ENCODE results near the gene NSMCE3.

Gene NSMCE3
- total RNA-seq, result 180 reads per million, percentile 91 among the genes with 10 or more reads in this experiment

- peak; percentile 87 for DNase-seq
Measured at GRCh38 chr15:29269485-29270168, at the start of gene NSMCE3. TSS of gene NSMCE3 (minus strand) at chr15:29269822. CDS start at chr15:29269705, 117 bp downstream.

DNA sequence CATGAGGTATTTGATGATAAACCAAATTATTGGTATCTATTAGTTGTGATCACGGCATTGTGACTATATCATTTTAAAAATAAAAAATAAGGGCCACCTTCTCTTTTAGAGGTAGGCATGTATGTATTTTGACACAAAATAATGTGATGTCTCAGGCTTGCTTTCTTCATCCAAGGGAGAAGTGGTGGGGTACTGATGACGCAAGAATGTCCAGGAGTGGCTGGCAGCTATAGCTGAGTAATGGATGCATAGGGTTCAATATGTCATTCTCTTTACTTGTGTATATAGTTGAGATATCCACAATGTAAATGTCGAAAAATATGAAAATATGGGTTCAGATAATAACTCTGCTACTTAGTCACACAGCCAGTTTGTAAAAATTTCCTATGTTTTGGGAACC is 46.8 kb upstream of the NSMCE3 start:
- no peak for DNase-seq

- DNase-seq, result no peak
Measured at GRCh38 chr15:29312387-29312786, 42.8 kb upstream of the NSMCE3 start.

- no peak for DNase-seq
Measured at GRCh38 chr15:29311696-29312095, 42.1 kb upstream of the NSMCE3 start.

DNA sequence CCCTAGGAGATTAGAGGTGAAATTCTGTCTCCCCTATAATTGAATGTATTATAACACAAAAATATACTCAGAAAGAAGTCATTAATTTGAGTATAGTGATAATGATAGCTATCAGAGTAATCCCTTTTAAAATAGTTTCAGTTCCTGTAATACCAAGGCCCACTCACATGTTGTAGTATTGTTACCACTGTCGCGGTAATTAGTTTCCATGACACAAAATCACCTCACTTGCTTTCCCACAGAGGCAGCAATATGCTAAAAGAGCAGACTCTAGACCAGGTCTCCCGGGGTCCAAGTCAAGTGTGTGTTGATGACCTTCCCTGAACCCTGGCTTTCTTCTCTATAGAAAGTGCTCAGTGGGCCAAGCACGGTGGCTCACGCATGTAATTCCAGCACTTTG is 39.5 kb upstream of the NSMCE3 start:
- no peak for DNase-seq

- no peak for DNase-seq
Measured at GRCh38 chr15:29308299-29308698, 38.7 kb upstream of the NSMCE3 start.

DNA sequence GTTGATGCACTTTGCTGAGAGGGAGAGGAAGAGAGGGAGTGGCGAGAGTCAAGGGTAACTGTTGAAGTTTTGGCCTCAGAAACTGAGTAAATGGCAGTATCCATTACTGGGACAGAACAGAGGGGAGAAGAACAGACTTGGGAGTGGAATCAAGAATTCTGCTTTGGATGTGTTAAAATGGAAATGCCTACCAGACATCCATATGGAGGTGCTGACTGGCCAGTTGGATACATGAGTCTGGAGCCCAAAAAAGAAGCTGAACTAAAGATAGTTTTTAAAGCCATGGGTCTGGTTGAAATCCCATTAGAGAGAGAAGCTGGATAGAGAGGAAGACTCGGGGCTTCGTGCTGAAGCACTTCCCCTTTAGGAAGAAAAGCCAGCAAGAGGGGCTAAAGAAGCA is 35.9 kb upstream of the NSMCE3 start:
- DNase-seq, result no peak

DNA sequence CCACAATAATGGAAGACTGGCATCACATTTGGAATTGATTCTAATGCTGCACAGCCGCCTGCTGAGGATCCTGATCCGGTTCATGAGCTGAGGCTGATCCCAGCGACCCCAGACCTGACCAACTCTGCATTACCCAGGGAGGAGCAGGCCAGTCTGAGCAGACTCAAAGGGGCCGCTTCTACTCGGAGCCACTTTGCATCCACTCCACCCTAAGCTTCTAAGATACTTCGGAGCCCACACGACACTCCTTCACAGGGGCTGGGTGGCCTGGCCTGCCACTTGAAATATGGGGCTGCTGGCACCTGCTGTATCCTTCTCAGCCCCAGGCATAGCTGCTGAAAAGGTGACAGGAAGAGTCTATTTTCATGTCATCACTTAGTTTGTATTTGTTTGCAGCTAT is 33.2 kb upstream of the NSMCE3 start:
- DNase-seq, result no peak

DNA sequence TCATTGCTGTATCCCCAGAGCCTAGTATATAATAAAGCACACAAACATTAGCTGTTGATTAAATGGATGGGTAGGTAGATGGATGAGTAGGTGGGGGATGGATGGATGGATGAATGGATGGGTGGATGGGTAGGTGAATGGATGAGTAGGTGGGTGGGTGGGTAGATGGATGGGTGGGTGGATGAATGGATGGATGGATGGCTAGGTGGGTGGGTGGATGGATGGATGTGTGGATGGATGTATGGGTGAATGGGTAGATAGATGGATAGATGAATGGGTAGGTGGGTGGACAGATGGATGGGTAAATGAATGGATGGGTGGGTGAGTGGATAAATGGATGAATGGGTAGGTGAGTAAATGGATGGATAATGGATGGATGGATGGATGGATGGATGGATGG is 30.2 kb upstream of the NSMCE3 start:
- no peak for DNase-seq

GRCh38 chr15:29299331-29299730 is 29.7 kb upstream of the NSMCE3 start:
- DNase-seq, result no peak

- no peak for DNase-seq
Measured at GRCh38 chr15:29294732-29295325, 25.2 kb upstream of the NSMCE3 start.

DNA sequence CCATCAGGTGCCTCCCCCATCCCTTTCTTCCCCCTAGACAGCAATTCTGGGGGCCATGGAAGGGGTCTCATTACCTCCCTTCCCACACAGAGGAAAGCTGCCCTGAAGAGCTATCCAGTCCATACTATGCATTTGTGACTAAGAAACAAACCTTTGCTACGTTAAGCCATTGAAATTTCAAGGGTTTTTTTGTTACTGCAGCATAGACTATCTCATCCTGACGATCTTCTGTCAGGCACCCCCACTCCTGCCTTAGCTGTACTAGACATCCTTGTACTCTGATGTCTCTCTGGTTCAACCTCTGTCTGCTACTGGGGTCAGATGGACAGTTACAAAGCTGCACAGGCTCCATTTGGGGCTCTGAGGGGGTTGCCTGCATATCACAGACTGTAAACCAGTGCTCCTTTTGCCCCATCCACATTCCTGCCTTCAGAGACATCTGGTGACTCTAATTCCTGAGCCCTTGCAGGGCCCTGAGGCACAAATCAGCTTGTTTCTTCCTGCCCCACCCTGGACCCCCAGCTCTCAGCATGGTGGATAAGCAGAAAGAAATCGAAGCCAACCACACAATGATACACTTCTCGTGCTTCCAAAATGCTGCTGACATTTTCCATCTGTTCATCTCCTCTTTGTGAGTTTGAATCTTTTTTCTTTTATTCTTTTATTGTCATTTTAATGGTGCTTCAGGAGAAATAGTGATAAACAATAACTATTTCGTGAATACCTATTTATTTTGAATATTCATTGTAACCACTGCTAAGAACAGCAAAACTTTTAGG is 21.6 kb upstream of the NSMCE3 start:
- no peak for DNase-seq

GRCh38 chr15:29289173-29289572 is 19.6 kb upstream of the NSMCE3 start:
- DNase-seq, result no peak

DNA sequence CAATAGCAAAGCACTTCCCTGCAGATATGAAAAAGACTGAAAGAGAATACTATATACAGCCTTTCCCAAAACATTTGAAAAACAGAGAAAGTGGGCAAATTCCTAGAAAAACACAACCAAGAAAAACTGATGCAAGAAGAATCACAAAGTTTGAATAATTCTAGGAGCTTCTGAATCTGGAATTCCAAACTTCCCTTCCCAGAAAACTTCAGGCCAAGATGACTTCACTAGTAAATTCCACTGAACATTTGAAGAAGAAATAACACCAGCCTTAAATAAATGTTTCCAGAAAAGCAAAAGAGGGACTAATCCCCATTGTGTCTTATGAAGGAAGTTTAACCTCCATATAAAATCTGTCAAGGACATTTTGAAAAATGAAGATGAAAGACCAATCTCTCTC is 15.8 kb upstream of the NSMCE3 start:
- DNase-seq, result no peak

- DNase-seq, result no peak
Measured at GRCh38 chr15:29283381-29283780, 13.8 kb upstream of the NSMCE3 start.

- no peak for DNase-seq
Measured at GRCh38 chr15:29280514-29280913, 10.9 kb upstream of the NSMCE3 start.

- DNase-seq, result no peak
Measured at GRCh38 chr15:29278436-29279105, 8.9 kb upstream of the NSMCE3 start.

DNA sequence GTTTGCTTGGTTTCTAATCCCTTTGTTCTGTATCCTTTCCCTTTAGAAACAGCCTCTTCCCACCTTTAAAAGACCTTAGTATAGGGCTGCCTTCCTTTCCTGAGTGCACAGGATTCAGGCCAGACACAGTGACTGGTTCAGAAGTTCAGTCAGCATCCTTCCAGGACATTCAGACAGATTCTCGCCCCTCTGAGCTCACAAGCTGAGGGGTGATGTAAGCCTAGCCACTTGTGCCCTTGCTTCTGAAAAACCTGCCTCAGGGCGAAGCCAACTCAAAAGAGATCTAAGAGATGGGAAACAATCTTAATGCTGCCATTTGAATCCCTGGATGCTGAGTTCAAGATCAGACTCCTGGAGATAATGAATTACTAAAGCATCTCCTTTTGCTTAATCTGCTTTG is 6.7 kb upstream of the NSMCE3 start:
- DNase-seq, result no peak

GRCh38 chr15:29275855-29276254 is 6.2 kb upstream of the NSMCE3 start:
- no peak for DNase-seq

- DNase-seq, result no peak
Measured at GRCh38 chr15:29274946-29275345, 5.3 kb upstream of the NSMCE3 start.

DNA sequence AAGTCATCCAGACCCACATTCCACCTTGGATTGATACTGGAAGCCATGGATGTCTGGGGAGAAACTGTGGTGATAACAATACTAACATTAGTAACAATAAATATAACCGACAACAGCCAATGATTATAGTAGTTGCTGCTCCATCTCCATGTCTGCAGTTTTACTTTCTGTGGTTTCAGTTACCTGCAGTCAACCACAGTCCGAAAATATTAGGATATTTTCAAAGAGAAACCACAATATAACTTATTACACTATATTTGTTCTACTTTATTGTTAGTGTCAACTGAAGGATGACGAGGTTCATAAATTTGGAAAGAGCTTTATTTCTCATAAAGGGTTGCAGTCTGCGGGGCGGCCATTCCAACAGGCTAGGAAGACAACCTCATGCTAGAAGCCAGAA is 2.6 kb upstream of the NSMCE3 start:
- DNase-seq, result no peak

- no peak for DNase-seq
Measured at GRCh38 chr15:29270976-29271375, 1.4 kb upstream of the NSMCE3 start.

- peak; percentile 21 for DNase-seq
Measured at GRCh38 chr15:29270169-29270955, 740 bp upstream of the NSMCE3 start.

Data from effector CD4-positive, alpha-beta T cell (primary cell).